Measurements from ENCODE around the gene ROBO1. TPM values are rescaled to one million over a fixed set of nuclear protein-coding genes. Genes with fewer than 3 reads are reported as not detected.

ROBO1 gene
- total RNA-seq, 1 donor from 2014 or later: 43.7 TPM

- TF ChIP-seq CTCF (IDR thresholded peaks at IDR 0.05): no peak
- Mint-ChIP-seq H3K9me3 (ENCODE audit: low read depth) (no peaks in the 10 kb centered on the region), H3K27me3 (ENCODE audit: low read depth) (no peaks in the 10 kb centered on the region)
These were observed 932.9 kb downstream of the ROBO1 start for GRCh38 chr3:78834910-78835309.

GRCh38 chr3:78832785-78833204, 935.0 kb downstream of the ROBO1 start:
- no peak for DNase-seq (ENCODE audit: low spot score)
- Mint-ChIP-seq H3K4me3 (ENCODE audit: unreplicated experiment) (no peak overlapping the region), H3K27me3 (ENCODE audit: low read depth) (no peaks in the 10 kb centered on the region), H3K27ac (ENCODE audit: unreplicated experiment) (no peak overlapping the region), H3K4me1 (ENCODE audit: low read depth) (no peaks in the 10 kb centered on the region), H3K36me3 (ENCODE audit: low read depth) (no peaks in the 10 kb centered on the region), H3K9me3 (ENCODE audit: low read depth) (no peaks in the 10 kb centered on the region)
- TF ChIP-seq CTCF (IDR thresholded peaks at IDR 0.05): no peak

More at GRCh38 chr3:78834910-78835309, 932.9 kb downstream of the ROBO1 start:
- no peaks in the 10 kb centered on the region for H3K36me3 Mint-ChIP-seq (ENCODE audit: low read depth)
- H3K4me3 Mint-ChIP-seq (ENCODE audit: unreplicated experiment): no peak overlapping the region
- peaks cover 4% of the 10 kb centered on the region for H3K4me1 Mint-ChIP-seq (ENCODE audit: low read depth)
- no peak for DNase-seq (ENCODE audit: low spot score)
- H3K27ac Mint-ChIP-seq (ENCODE audit: unreplicated experiment): no peak overlapping the region

DNA sequence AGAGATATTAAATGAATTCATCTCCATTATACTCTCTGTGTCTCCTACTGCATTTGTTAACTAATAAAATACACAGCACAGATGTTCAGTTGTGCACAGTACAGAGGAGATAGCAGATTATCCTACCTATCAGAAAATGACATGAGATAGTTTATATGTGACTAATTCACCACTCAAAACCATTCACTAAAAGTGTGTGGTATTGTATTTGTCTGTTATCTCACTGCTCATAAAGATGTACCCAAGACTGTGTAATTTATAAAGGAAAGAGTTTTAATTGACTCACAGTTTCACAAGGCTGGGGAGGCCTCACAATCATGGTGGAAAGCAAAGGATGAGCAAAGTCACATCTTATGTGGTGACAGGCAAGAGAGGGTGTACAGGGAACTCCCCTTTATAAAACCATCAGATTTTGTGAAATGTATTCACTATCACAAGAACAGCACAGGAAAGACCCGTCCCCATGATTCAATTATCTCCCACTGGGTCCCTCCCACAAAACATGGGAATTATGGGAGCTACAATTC, 936.3 kb downstream of the ROBO1 start:
- TF ChIP-seq CTCF (IDR thresholded peaks at IDR 0.05): no peak
- Mint-ChIP-seq H3K27me3 (ENCODE audit: low read depth) (no peaks in the 10 kb centered on the region), H3K36me3 (ENCODE audit: low read depth) (no peaks in the 10 kb centered on the region), H3K4me1 (ENCODE audit: low read depth) (no peaks in the 10 kb centered on the region), H3K27ac (ENCODE audit: unreplicated experiment) (no peak overlapping the region), H3K9me3 (ENCODE audit: low read depth) (no peaks in the 10 kb centered on the region), H3K4me3 (ENCODE audit: unreplicated experiment) (no peak overlapping the region)
- DNase-seq (ENCODE audit: low spot score): no peak

DNA sequence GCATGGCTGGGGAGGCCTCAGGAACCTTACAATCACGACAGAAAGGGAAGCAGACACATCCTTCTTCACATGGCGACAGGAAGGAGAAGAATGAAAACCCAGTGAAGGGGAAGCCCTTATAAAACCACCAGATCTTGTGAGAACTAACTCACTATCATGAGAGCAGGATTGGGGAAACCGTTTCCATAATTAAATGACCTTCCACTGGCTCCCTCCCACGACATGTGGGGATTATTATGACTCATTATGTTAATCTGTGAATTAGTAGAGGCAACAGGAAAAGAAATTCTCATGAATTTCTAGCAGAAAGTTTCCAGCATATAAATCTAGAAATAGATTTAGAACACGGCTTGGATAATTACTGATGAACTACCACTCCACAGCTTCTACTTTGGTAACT, 937.3 kb downstream of the ROBO1 start:
- no peak overlapping the region for H3K27ac Mint-ChIP-seq (ENCODE audit: unreplicated experiment)
- no peak for DNase-seq (ENCODE audit: low spot score)
- no peaks in the 10 kb centered on the region for H3K4me1 Mint-ChIP-seq (ENCODE audit: low read depth)
- no peaks in the 10 kb centered on the region for H3K27me3 Mint-ChIP-seq (ENCODE audit: low read depth)
- no peak overlapping the region for H3K4me3 Mint-ChIP-seq (ENCODE audit: unreplicated experiment)
- H3K9me3 Mint-ChIP-seq (ENCODE audit: low read depth): no peaks in the 10 kb centered on the region
- no peaks in the 10 kb centered on the region for H3K36me3 Mint-ChIP-seq (ENCODE audit: low read depth)
- no peak for TF ChIP-seq CTCF (IDR thresholded peaks at IDR 0.05)

- no peak overlapping the region for H3K27ac Mint-ChIP-seq (ENCODE audit: unreplicated experiment)
- peaks cover 17% of the 10 kb centered on the region for H3K4me1 Mint-ChIP-seq (ENCODE audit: low read depth)
- no peak for DNase-seq (ENCODE audit: low spot score)
- H3K27me3 Mint-ChIP-seq (ENCODE audit: low read depth): no peaks in the 10 kb centered on the region
- H3K36me3 Mint-ChIP-seq (ENCODE audit: low read depth): no peaks in the 10 kb centered on the region
- H3K9me3 Mint-ChIP-seq (ENCODE audit: low read depth): no peaks in the 10 kb centered on the region
- no peak for TF ChIP-seq CTCF (IDR thresholded peaks at IDR 0.05)
- H3K4me3 Mint-ChIP-seq (ENCODE audit: unreplicated experiment): no peak overlapping the region
These were observed 940.2 kb downstream of the ROBO1 start for GRCh38 chr3:78827618-78828017.
